ENCODE results near the gene OXNAD1. TPM values are rescaled to one million over a fixed set of nuclear protein-coding genes. Genes with fewer than 3 reads are reported as not detected.

The OXNAD1 gene
- total RNA-seq, 2 donors from 2014 or later, result 16.1 to 22.4 TPM

DNA sequence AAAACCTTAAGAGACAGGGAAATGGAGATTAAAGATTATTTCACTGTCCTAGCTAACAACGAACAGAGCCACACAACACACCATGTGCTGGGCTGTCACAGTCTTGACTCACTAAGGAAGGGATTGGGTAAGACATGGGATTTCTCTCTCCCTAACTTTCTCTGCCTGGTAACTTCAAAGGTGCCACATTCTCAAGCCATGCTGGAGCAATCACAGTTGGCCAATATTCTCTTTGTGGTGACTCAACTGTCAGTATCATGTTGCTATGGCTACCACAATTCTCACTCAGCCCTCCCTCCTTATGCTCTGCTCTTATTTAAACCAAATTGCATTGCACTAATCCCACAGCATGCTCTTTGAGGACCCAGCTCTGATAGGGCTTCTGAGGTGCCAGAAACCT is 74.0 kb downstream of the OXNAD1 start:
- no peaks in the 10 kb centered on the region for H3K36me3 ChIP-seq (ENCODE audit: control insufficient read depth, insufficient read depth, low read length)
- H3K27ac ChIP-seq (ENCODE audit: low read depth, low read length), result no peak overlapping the region
- WGBS, 2 experiments (ENCODE audit: insufficient coverage in 1 of 2, insufficient read length in 1 of 2), result 90% methylated on average over 1 of the region's 1 CpG; no CpG with 5 or more reads in 1 of the 2 experiments
- no peak overlapping the region for H3K4me3 ChIP-seq (ENCODE audit: low read length)
- H3K27me3 Mint-ChIP-seq (ENCODE audit: insufficient read depth), result no peaks in the 10 kb centered on the region
- H3K27me3 ChIP-seq (ENCODE audit: control insufficient read depth, insufficient read depth, low read length, poor library complexity, severe bottlenecking), result no peaks in the 10 kb centered on the region
- peaks cover 7% of the 10 kb centered on the region for H3K9me3 ChIP-seq (ENCODE audit: control insufficient read depth, low read length)
- H3K4me1 Mint-ChIP-seq, result no peaks in the 10 kb centered on the region
- H3K9me3 Mint-ChIP-seq, result peaks cover 8% of the 10 kb centered on the region
- no peak overlapping the region for H3K9ac ChIP-seq (ENCODE audit: extremely low read depth, low read length, poor library complexity, severe bottlenecking)
- no peak overlapping the region for H3K4me3 Mint-ChIP-seq
- TF ChIP-seq CTCF (conservative IDR thresholded peaks at IDR 0.05), result no peak
- no peaks in the 10 kb centered on the region for H3K4me1 ChIP-seq (ENCODE audit: control insufficient read depth, insufficient read depth, low read length)
- DNase-seq, result no peak
- no peak overlapping the region for H3K27ac Mint-ChIP-seq
- H3K36me3 Mint-ChIP-seq (ENCODE audit: low read depth), result peaks cover 22% of the 10 kb centered on the region

GRCh38 chr3:16343101-16343500 is 78.1 kb downstream of the OXNAD1 start:
- no peak overlapping the region for H3K27ac Mint-ChIP-seq
- no peak overlapping the region for H3K4me3 Mint-ChIP-seq
- H3K9me3 ChIP-seq (ENCODE audit: control insufficient read depth, low read length), result no peaks in the 10 kb centered on the region
- H3K9me3 Mint-ChIP-seq, result no peaks in the 10 kb centered on the region
- no peaks in the 10 kb centered on the region for H3K27me3 Mint-ChIP-seq (ENCODE audit: insufficient read depth)
- no peak for TF ChIP-seq CTCF (conservative IDR thresholded peaks at IDR 0.05)
- DNase-seq, result no peak
- H3K27ac ChIP-seq (ENCODE audit: low read depth, low read length), result no peak overlapping the region
- no peaks in the 10 kb centered on the region for H3K36me3 ChIP-seq (ENCODE audit: control insufficient read depth, insufficient read depth, low read length)
- H3K9ac ChIP-seq (ENCODE audit: extremely low read depth, low read length, poor library complexity, severe bottlenecking), result no peak overlapping the region
- H3K36me3 Mint-ChIP-seq (ENCODE audit: low read depth), result peaks cover 5% of the 10 kb centered on the region
- H3K4me3 ChIP-seq (ENCODE audit: low read length), result no peak overlapping the region
- H3K27me3 ChIP-seq (ENCODE audit: control insufficient read depth, insufficient read depth, low read length, poor library complexity, severe bottlenecking), result no peaks in the 10 kb centered on the region
- 88 to 93% methylated on average over 1 of the region's 1 CpG for WGBS, 2 experiments (ENCODE audit: insufficient coverage in 1 of 2, insufficient read length in 1 of 2)
- H3K4me1 Mint-ChIP-seq, result no peaks in the 10 kb centered on the region
- H3K4me1 ChIP-seq (ENCODE audit: control insufficient read depth, insufficient read depth, low read length), result no peaks in the 10 kb centered on the region

DNA sequence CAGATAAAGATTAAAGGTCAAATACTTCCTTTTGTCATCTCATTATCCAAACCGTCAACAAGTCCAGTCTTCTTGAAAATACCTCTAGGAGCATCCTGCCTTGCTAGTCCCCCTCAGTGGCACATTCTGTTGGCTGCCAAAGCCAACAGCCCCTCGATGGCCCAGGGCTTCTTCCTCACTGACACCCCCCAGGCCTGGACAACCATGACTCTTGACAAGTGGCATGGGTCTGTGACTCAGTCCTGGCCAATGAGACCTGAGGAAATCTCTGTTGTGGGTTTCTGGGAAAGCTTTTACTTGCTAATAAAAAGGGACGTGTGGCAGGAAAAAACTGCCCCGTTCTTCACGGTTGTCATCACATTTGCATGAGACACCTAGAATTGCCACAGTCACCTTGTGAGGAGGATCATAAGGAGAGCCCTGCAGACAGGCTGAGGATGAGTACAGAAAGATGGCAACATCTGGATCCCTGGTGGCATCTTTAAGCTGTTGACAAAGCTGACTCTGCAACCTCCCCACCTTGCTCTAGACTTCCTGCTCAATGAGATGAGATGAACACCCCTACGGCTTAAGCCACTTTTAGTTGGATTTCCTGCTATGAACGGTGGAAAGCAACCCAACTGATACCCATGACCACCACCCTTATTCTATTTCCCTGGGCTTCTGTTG is 81.5 kb downstream of the OXNAD1 start:
- no peak overlapping the region for H3K27ac ChIP-seq (ENCODE audit: low read depth, low read length)
- H3K4me1 ChIP-seq (ENCODE audit: control insufficient read depth, insufficient read depth, low read length), result no peaks in the 10 kb centered on the region
- Mint-ChIP-seq H3K27me3 (ENCODE audit: insufficient read depth) (no peaks in the 10 kb centered on the region), H3K27ac (no peak overlapping the region), H3K4me1 (no peaks in the 10 kb centered on the region), H3K9me3 (no peaks in the 10 kb centered on the region), H3K36me3 (ENCODE audit: low read depth) (peaks cover 11% of the 10 kb centered on the region), H3K4me3 (no peak overlapping the region)
- H3K4me3 ChIP-seq (ENCODE audit: low read length), result no peak overlapping the region
- no peak for TF ChIP-seq CTCF (conservative IDR thresholded peaks at IDR 0.05)
- H3K9ac ChIP-seq (ENCODE audit: extremely low read depth, low read length, poor library complexity, severe bottlenecking), result no peak overlapping the region
- H3K27me3 ChIP-seq (ENCODE audit: control insufficient read depth, insufficient read depth, low read length, poor library complexity, severe bottlenecking), result no peaks in the 10 kb centered on the region
- no peaks in the 10 kb centered on the region for H3K36me3 ChIP-seq (ENCODE audit: control insufficient read depth, insufficient read depth, low read length)
- no peak for DNase-seq
- WGBS, 2 experiments (ENCODE audit: insufficient coverage in 1 of 2, insufficient read length in 1 of 2), result 94 to 96% methylated on average over 4 to 7 of the region's 7 CpGs
- H3K9me3 ChIP-seq (ENCODE audit: control insufficient read depth, low read length), result no peaks in the 10 kb centered on the region
